ENCODE data around the gene CUX1. TPM values are rescaled to one million over a fixed set of nuclear protein-coding genes. Genes with fewer than 3 reads are reported as not detected.

Gene CUX1
- total and polyA plus RNA-seq, 2 donors (not counting 1 experiment from before 2014, with no cell fraction given): 22.7 to 38.1 TPM

GRCh38 chr7:102028206-102028826 is 210.9 kb downstream of the CUX1 start:
- no peaks in the 10 kb centered on the region for H3K4me1 ChIP-seq (ENCODE audit: control insufficient read depth, extremely low read depth, insufficient read depth, low read length)
- H3K27ac ChIP-seq (ENCODE audit: insufficient read depth, low read length): no peak overlapping the region
- H3K9me3 ChIP-seq (ENCODE audit: control insufficient read depth, insufficient read depth, low read depth, low read length): no peaks in the 10 kb centered on the region
- H3K4me3 ChIP-seq (replicated peaks in 1 of 4; ENCODE audit: control extremely low read depth in 1 of 4, insufficient read depth in 1 of 4, low read depth in 3 of 4, low read length in 4 of 4): no peak overlapping the region
- H4K20me1 ChIP-seq (ENCODE audit: control insufficient read depth, extremely low read depth, insufficient read depth, low read length): no peaks in the 10 kb centered on the region
- no peaks in the 10 kb centered on the region for H3K27me3 ChIP-seq (ENCODE audit: control insufficient read depth, insufficient read depth, low read length)
- no peak overlapping the region for H3K4me2 ChIP-seq (ENCODE audit: extremely low read depth, insufficient read depth, low read length)
- no peaks in the 10 kb centered on the region for H3K36me3 ChIP-seq (ENCODE audit: control insufficient read depth, insufficient read depth, low read length)
- no peak overlapping the region for H2AFZ ChIP-seq (ENCODE audit: low read length)
- DNase-seq (ENCODE audit: low read depth in 2 of 2): no peak
- TF ChIP-seq CTCF (conservative IDR thresholded peaks at IDR 0.05 in 1 of 2, IDR thresholded peaks at IDR 0.05 in 1 of 2; ENCODE audit: low read depth in 1 of 2, low read length in 2 of 2) (no peak), EZH2 (IDR thresholded peaks at IDR 0.05; ENCODE audit: low read length, missing control alignments) (no peak)
- H3K9ac ChIP-seq (ENCODE audit: insufficient read depth, low read length): no peak overlapping the region
- no peaks in the 10 kb centered on the region for H3K79me2 ChIP-seq (ENCODE audit: control insufficient read depth, insufficient read depth, low read length)

- H3K4me3 ChIP-seq (replicated peaks in 1 of 4; ENCODE audit: control extremely low read depth in 1 of 4, insufficient read depth in 1 of 4, low read depth in 3 of 4, low read length in 4 of 4): no peak overlapping the region
- no peak for DNase-seq (ENCODE audit: low read depth in 2 of 2)
- H3K9me3 ChIP-seq (ENCODE audit: control insufficient read depth, insufficient read depth, low read depth, low read length): no peaks in the 10 kb centered on the region
- H3K4me2 ChIP-seq (ENCODE audit: extremely low read depth, insufficient read depth, low read length): no peak overlapping the region
- no peak overlapping the region for H2AFZ ChIP-seq (ENCODE audit: low read length)
- no peaks in the 10 kb centered on the region for H3K79me2 ChIP-seq (ENCODE audit: control insufficient read depth, insufficient read depth, low read length)
- H3K9ac ChIP-seq (ENCODE audit: insufficient read depth, low read length): no peak overlapping the region
- H4K20me1 ChIP-seq (ENCODE audit: control insufficient read depth, extremely low read depth, insufficient read depth, low read length): no peaks in the 10 kb centered on the region
- no peaks in the 10 kb centered on the region for H3K4me1 ChIP-seq (ENCODE audit: control insufficient read depth, extremely low read depth, insufficient read depth, low read length)
- TF ChIP-seq EZH2 (IDR thresholded peaks at IDR 0.05; ENCODE audit: low read length, missing control alignments) (no peak), CTCF (conservative IDR thresholded peaks at IDR 0.05 in 1 of 2, IDR thresholded peaks at IDR 0.05 in 1 of 2; ENCODE audit: low read depth in 1 of 2, low read length in 2 of 2) (no peak)
- H3K27me3 ChIP-seq (ENCODE audit: control insufficient read depth, insufficient read depth, low read length): no peaks in the 10 kb centered on the region
- H3K27ac ChIP-seq (ENCODE audit: insufficient read depth, low read length): no peak overlapping the region
- no peaks in the 10 kb centered on the region for H3K36me3 ChIP-seq (ENCODE audit: control insufficient read depth, insufficient read depth, low read length)
Measured at GRCh38 chr7:102029616-102030015, 212.2 kb downstream of the CUX1 start.

GRCh38 chr7:102030696-102031095 is 213.3 kb downstream of the CUX1 start:
- no peak overlapping the region for H3K4me3 ChIP-seq (replicated peaks in 1 of 4; ENCODE audit: control extremely low read depth in 1 of 4, insufficient read depth in 1 of 4, low read depth in 3 of 4, low read length in 4 of 4)
- H4K20me1 ChIP-seq (ENCODE audit: control insufficient read depth, extremely low read depth, insufficient read depth, low read length): no peaks in the 10 kb centered on the region
- H3K36me3 ChIP-seq (ENCODE audit: control insufficient read depth, insufficient read depth, low read length): no peaks in the 10 kb centered on the region
- H3K79me2 ChIP-seq (ENCODE audit: control insufficient read depth, insufficient read depth, low read length): no peaks in the 10 kb centered on the region
- no peaks in the 10 kb centered on the region for H3K9me3 ChIP-seq (ENCODE audit: control insufficient read depth, insufficient read depth, low read depth, low read length)
- TF ChIP-seq CTCF (conservative IDR thresholded peaks at IDR 0.05 in 1 of 2, IDR thresholded peaks at IDR 0.05 in 1 of 2; ENCODE audit: low read depth in 1 of 2, low read length in 2 of 2) (no peak), EZH2 (IDR thresholded peaks at IDR 0.05; ENCODE audit: low read length, missing control alignments) (no peak)
- no peak overlapping the region for H2AFZ ChIP-seq (ENCODE audit: low read length)
- H3K27ac ChIP-seq (ENCODE audit: insufficient read depth, low read length): no peak overlapping the region
- H3K4me1 ChIP-seq (ENCODE audit: control insufficient read depth, extremely low read depth, insufficient read depth, low read length): no peaks in the 10 kb centered on the region
- no peak for DNase-seq (ENCODE audit: low read depth in 2 of 2)
- no peaks in the 10 kb centered on the region for H3K27me3 ChIP-seq (ENCODE audit: control insufficient read depth, insufficient read depth, low read length)
- no peak overlapping the region for H3K4me2 ChIP-seq (ENCODE audit: extremely low read depth, insufficient read depth, low read length)
- no peak overlapping the region for H3K9ac ChIP-seq (ENCODE audit: insufficient read depth, low read length)

Data from fibroblast of lung (primary cell).